A549 (cell line): ENCODE results near the gene MAD1L1. TPM values are rescaled to one million over a fixed set of nuclear protein-coding genes. Genes with fewer than 3 reads are reported as not detected.

Source experiments
- ATAC-seq, 2 experiments: fragments of 200-7000 bp in 1 of 2; fragments of >200 bp in 1 of 2; cut with Nextera tagmentation in 1 of 2; cut with Tn5 transposase in 1 of 2; 3 replicates each; pipeline versions ENCODE4 v1.8.0 to v1.9.1; 2018 to 2020; ENCODE audit warnings: mild to moderate bottlenecking in 1 of 2, moderate library complexity in 1 of 2
- CTCF ChIA-PET: fragments of 300-600 bp; sonication (Branson Sonifier 250); formaldehyde crosslinking; extraction: SDS; loops from one replicate; lab custom pipeline; 2021; ENCODE audit warnings: antibody characterized with exemption, inconsistent platforms; lab: Yijun Ruan, JAX
- POLR2A ChIA-PET: fragments of 350-600 bp; formaldehyde crosslinking; extraction: SDS; loops from one replicate; lab custom pipeline; 2021; ENCODE audit warnings: antibody characterized with exemption, inconsistent platforms; lab: Yijun Ruan, JAX
- DNase-seq, 2 experiments: peaks; one replicate each; pipeline versions ENCODE4 v3.0.0 to v3.0.0-alpha.2; 2011 to 2016; ENCODE audit warnings: low read depth in 1 of 2, low spot score in 1 of 2
- FAIRE-seq: peaks from 2 replicates; lab custom pipeline; 2011; peaks lifted over from hg19 to GRCh38; lab: Jason Lieb, UNC
- H3K27ac ChIP-seq, 2 experiments: fragments of >200 bp; sonication (Bioruptor Twin); formaldehyde crosslinking; 3 replicates each; pipeline ENCODE4 v1.5.1; 2016 to 2017
- H3K4me1 ChIP-seq: fragments of >200 bp; sonication (Bioruptor Twin); formaldehyde crosslinking; 3 replicates; pipeline ENCODE4 v1.6.1; 2016
- H3K4me2 ChIP-seq: fragments of >200 bp; sonication (Bioruptor Twin); formaldehyde crosslinking; 3 replicates; pipeline ENCODE4 v1.6.1; 2016
- H3K4me3 ChIP-seq: fragments of >200 bp; sonication (Bioruptor Twin); formaldehyde crosslinking; 3 replicates; pipeline ENCODE4 v1.5.1; 2016
- H3K9me3 ChIP-seq: fragments of >200 bp; sonication (Bioruptor Twin); formaldehyde crosslinking; 3 replicates; pipeline ENCODE4 v1.6.1; 2016
- CBX2 ChIP-seq: fragments of 200-600 bp; sonication (generic); IDR thresholded peaks from 2 replicates; pipeline ENCODE4 v1.6.1; 2016; ENCODE audit warnings: low read depth, mild to moderate bottlenecking, borderline replicate concordance
- CTCF ChIP-seq: fragments of >200 bp; sonication (Bioruptor Twin); formaldehyde crosslinking; IDR thresholded peaks from 3 replicates; pipeline ENCODE4 v1.5.1; 2016
- GATA3 ChIP-seq: IDR thresholded peaks from 2 replicates; pipeline ENCODE4 v1.6.1; 2012; ENCODE audit warnings: borderline replicate concordance
- HDAC2 ChIP-seq: fragments of 200-600 bp; sonication (generic); IDR thresholded peaks from 2 replicates; pipeline ENCODE4 v1.6.1; 2016
- HOXB5 ChIP-seq: fragments of 250-450 bp; sonication (Bioruptor Pico); IDR thresholded peaks from 2 replicates; pipeline ENCODE4 v1.5.0; 2020; ENCODE audit warnings: mild to moderate bottlenecking, moderate library complexity
- JUN ChIP-seq, 2 experiments: fragments of >200 bp; sonication (Bioruptor Twin); formaldehyde crosslinking; IDR thresholded peaks; 2 replicates in 1 of 2; 3 replicates in 1 of 2; pipeline ENCODE4 v1.6.1; 2016 to 2017
- MAFK ChIP-seq: fragments of 450-650 bp; IDR thresholded peaks from 2 replicates; pipeline ENCODE4 v1.6.1; 2014; ENCODE audit not compliant: partially characterized antibody
- MAX ChIP-seq: IDR thresholded peaks from 2 replicates; pipeline ENCODE4 v1.6.1; 2012
- NPAS2 ChIP-seq: fragments of 250-450 bp; sonication (Bioruptor Pico); IDR thresholded peaks from 2 replicates; pipeline ENCODE4 v1.8.0; 2022; ENCODE audit warnings: mild to moderate bottlenecking, moderate library complexity, borderline replicate concordance
- NR3C1 ChIP-seq: fragments of >200 bp; sonication (Bioruptor Twin); formaldehyde crosslinking; IDR thresholded peaks from 3 replicates; pipeline ENCODE4 v1.6.1; 2017
- PHF8 ChIP-seq: fragments of 200-600 bp; sonication (generic); IDR thresholded peaks from 2 replicates; pipeline ENCODE4 v1.6.1; 2016; ENCODE audit warnings: low read depth, mild to moderate bottlenecking, antibody characterized with exemption, moderate library complexity, borderline replicate concordance
- RARB ChIP-seq: fragments of 250-450 bp; sonication (Bioruptor Pico); IDR thresholded peaks from 2 replicates; pipeline ENCODE4 v1.8.0; 2021; ENCODE audit warnings: mild to moderate bottlenecking, moderate library complexity
- TFCP2L1 ChIP-seq: fragments of 250-450 bp; sonication (Bioruptor Pico); IDR thresholded peaks from 2 replicates; pipeline ENCODE4 v1.5.0; 2021; ENCODE audit warnings: mild to moderate bottlenecking
- ZSCAN20 ChIP-seq: fragments of 250-450 bp; sonication (Bioruptor Pico); IDR thresholded peaks from 2 replicates; pipeline ENCODE4 v1.8.0; 2022; ENCODE audit warnings: mild to moderate bottlenecking, moderate library complexity
- WGBS: methylation state at CpG from one replicate; pipeline ENCODE4 v1.1.6; 2017; ENCODE audit errors: missing lambda C conversion rate; 5-methylcytosine and 5-hydroxymethylcytosine counted together
- polyA plus RNA-seq, 4 experiments: library from polyadenylated mRNA; depleted of rRNA in 3 of 4; stranded (reverse); fragments of >200 nt; fragmentation: RNase III in 1 of 4; extraction: RNeasy Plus Mini Kit Qiagen cat#74134 plus additional on column Dnase treatment in 1 of 4; gene quantifications; 2 replicates in 3 of 4; 3 replicates in 1 of 4; pipeline ENCODE4 v1.2.3, GENCODE V29; 2011 to 2017
- TF ChIP-seq, protein P1 (sequence below): fragments of >200 bp; sonication (Bioruptor Twin); formaldehyde crosslinking; IDR thresholded peaks from 3 replicates; pipeline ENCODE4 v1.6.1; 2016

Gene MAD1L1
- polyA plus RNA-seq, 2 of the 4 experiments (the other 2 are of a cell fraction) = 13.6 to 16.6 TPM

GRCh38 chr7:1787241-1787640 lies 445.5 kb downstream of the MAD1L1 start (continued):
- no peak for TF ChIP-seq HOXB5 (CRISPR knock-in tag)
- TF ChIP-seq JUN (IDR thresholded peaks at IDR 0.05) = no peak
- TF ChIP-seq, all 56 proteins: peak for 0

GRCh38 chr7:1785839-1786238 lies 446.9 kb downstream of the MAD1L1 start:
- FAIRE-seq = no peak
- Histone ChIP-seq H3K27ac (no peak overlapping the region), H3K4me3 (no peak overlapping the region), H3K4me1 (no peaks in the 10 kb centered on the region), H3K4me2 (no peak overlapping the region), H3K9me3 (peaks cover 12% of the 10 kb centered on the region; the same call in 2 of the 3 replicates)
- ChIA-PET CTCF (no interaction called here), POLR2A (no interaction called here)
- TF ChIP-seq TFCP2L1 (CRISPR knock-in tag) (no peak), MAFK (no peak), HDAC2 (no peak), GATA3 (no peak), MAX (no peak), RARB (no peak), HOXB5 (CRISPR knock-in tag) (no peak)
- TF ChIP-seq, protein P1, sequence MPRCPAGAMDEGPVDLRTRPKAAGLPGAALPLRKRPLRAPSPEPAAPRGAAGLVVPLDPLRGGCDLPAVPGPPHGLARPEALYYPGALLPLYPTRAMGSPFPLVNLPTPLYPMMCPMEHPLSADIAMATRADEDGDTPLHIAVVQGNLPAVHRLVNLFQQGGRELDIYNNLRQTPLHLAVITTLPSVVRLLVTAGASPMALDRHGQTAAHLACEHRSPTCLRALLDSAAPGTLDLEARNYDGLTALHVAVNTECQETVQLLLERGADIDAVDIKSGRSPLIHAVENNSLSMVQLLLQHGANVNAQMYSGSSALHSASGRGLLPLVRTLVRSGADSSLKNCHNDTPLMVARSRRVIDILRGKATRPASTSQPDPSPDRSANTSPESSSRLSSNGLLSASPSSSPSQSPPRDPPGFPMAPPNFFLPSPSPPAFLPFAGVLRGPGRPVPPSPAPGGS = no peak
- no peak for ATAC-seq
- WGBS = 41% methylated on average over 3 of the region's 3 CpGs
- no peak for DNase-seq

- DNase-seq (no peak), FAIRE-seq (no peak)
- Histone ChIP-seq H3K9me3 (peaks cover 26% of the 10 kb centered on the region; the same call in 2 of the 3 replicates), H3K4me1 (no peaks in the 10 kb centered on the region), H3K4me3 (no peak overlapping the region), H3K4me2 (no peak overlapping the region), H3K27ac (no peak overlapping the region)
- CTCF ChIA-PET = no interaction called here
- TF ChIP-seq PHF8 = no peak
- TF ChIP-seq CBX2 = no peak
- no peak for TF ChIP-seq ZSCAN20 (CRISPR knock-in tag)
- TF ChIP-seq CTCF = no peak
- TF ChIP-seq HDAC2 = no peak
- TF ChIP-seq, protein P1 = no peak
- TF ChIP-seq, all 56 proteins: peak for 0
- ATAC-seq = no peak
- 72% methylated on average over 12 of the region's 12 CpGs for WGBS
- POLR2A ChIA-PET = no interaction called here
These were observed 451.4 kb downstream of the MAD1L1 start for GRCh38 chr7:1781369-1781768.

DNA sequence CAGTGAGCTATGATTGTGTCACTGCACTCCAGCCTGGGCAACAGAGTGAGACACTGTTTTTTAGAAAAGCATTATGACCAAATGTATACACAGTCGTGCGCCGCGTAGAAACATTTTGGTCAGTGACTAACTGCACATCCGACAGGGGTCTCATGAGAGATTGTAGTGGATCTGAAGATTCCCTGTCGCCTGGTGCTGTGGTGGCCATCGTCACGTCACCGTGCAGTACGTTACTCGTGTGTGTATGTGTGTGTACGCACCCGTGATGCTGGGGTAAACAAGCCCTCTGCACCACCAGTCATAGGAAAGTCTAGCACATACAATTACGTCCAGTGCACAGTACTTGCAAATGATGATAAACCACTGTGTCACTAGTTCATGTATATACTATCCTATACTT lies 453.3 kb downstream of the MAD1L1 start:
- CTCF ChIA-PET = no interaction called here
- ATAC-seq (no peak), DNase-seq (no peak), FAIRE-seq (no peak)
- POLR2A ChIA-PET = no interaction called here
- no peak overlapping the region for H3K4me2 ChIP-seq
- TF ChIP-seq NPAS2 (CRISPR knock-in tag) (no peak), NR3C1 (no peak)
- no peak overlapping the region for H3K4me3 ChIP-seq
- 56% methylated on average over 14 of the region's 14 CpGs for WGBS
- no peak overlapping the region for H3K27ac ChIP-seq
- peaks cover 18% of the 10 kb centered on the region; the same call in 1 of the 3 replicates for H3K9me3 ChIP-seq
- no peaks in the 10 kb centered on the region for H3K4me1 ChIP-seq
